Measurements from ENCODE around the gene IL37. TPM values are rescaled to one million over a fixed set of nuclear protein-coding genes. Genes with fewer than 3 reads are reported as not detected.
"Not testable (repeated sequence)": the region's sequence is repeated elsewhere in the genome, so short reads cannot be mapped to it uniquely, and the experiment has no call there.

The IL37 gene
- total RNA-seq, 1 experiment from 2014 or later: 1.0 TPM

GRCh38 chr2:112907001-112907949, 3.7 kb upstream of the IL37 start:
- no peak overlapping the region for H3K4me3 ChIP-seq
- no peak for DNase-seq
- H3K27ac ChIP-seq: no peak overlapping the region
- no TSS peak for BruUV-seq (replicated peaks)
- H3K9me3 ChIP-seq (ENCODE audit: insufficient read depth, low read depth): no peaks in the 10 kb centered on the region
- H3K4me1 ChIP-seq (replicated peaks; ENCODE audit: insufficient read depth): peaks cover 17% of the 10 kb centered on the region
- intact Hi-C loops (cut with micrococcal nuclease; ENCODE audit: unreplicated experiment): no loop called here
- ChIA-PET POLR2A (ENCODE audit: unreplicated experiment) (no interaction called here), CTCF (no interaction called here)
- no peaks in the 10 kb centered on the region for H3K27me3 ChIP-seq (ENCODE audit: insufficient read depth, low read depth)
- no peak overlapping the region for H3K4me2 ChIP-seq
- no peak overlapping the region for H2AFZ ChIP-seq
- no peaks in the 10 kb centered on the region for H3F3A ChIP-seq (ENCODE audit: insufficient read depth, low read depth)
- no peaks in the 10 kb centered on the region for H3K36me3 ChIP-seq (ENCODE audit: low read depth)
- no peaks in the 10 kb centered on the region for H3K79me2 ChIP-seq (ENCODE audit: low read depth)
- no peaks in the 10 kb centered on the region for H4K20me1 ChIP-seq (ENCODE audit: insufficient read depth)
- no peak for TF ChIP-seq CTCF (conservative IDR thresholded peaks at IDR 0.05)
- TF ChIP-seq EZH2 (IDR thresholded peaks at IDR 0.05; ENCODE audit: low read depth): no peak
- 0 out of 2 replicates have a peak, but pooled peaks cover 3% of the 10 kb centered on the region for H3K9me2 ChIP-seq (ENCODE audit: insufficient read depth)

GRCh38 chr2:112908559-112908958, 2.4 kb upstream of the IL37 start:
- H2AFZ ChIP-seq; H4K20me1 ChIP-seq (ENCODE audit: insufficient read depth); H3F3A ChIP-seq (ENCODE audit: insufficient read depth, low read depth); H3K27me3 ChIP-seq (ENCODE audit: insufficient read depth, low read depth); BruUV-seq (replicated peaks); H3K4me3 ChIP-seq; POLR2A ChIA-PET (ENCODE audit: unreplicated experiment); H3K27ac ChIP-seq; H3K4me2 ChIP-seq; H3K9me3 ChIP-seq (ENCODE audit: insufficient read depth, low read depth); CTCF ChIA-PET; H3K36me3 ChIP-seq (ENCODE audit: low read depth); H3K79me2 ChIP-seq (ENCODE audit: low read depth); DNase-seq; H3K9me2 ChIP-seq (ENCODE audit: insufficient read depth); intact Hi-C loops (cut with micrococcal nuclease; ENCODE audit: unreplicated experiment): not testable (repeated sequence)
- H3K4me1 ChIP-seq (replicated peaks; ENCODE audit: insufficient read depth): peaks cover 17% of the 10 kb centered on the region

- POLR2A ChIA-PET (ENCODE audit: unreplicated experiment): no interaction called here
- no peak overlapping the region for H3K4me3 ChIP-seq
- no peak overlapping the region for H3K4me2 ChIP-seq
- H3K9me3 ChIP-seq (ENCODE audit: insufficient read depth, low read depth): no peaks in the 10 kb centered on the region
- no TSS peak for BruUV-seq (replicated peaks)
- no peaks in the 10 kb centered on the region for H3K36me3 ChIP-seq (ENCODE audit: low read depth)
- H4K20me1 ChIP-seq (ENCODE audit: insufficient read depth): no peaks in the 10 kb centered on the region
- no peak for DNase-seq
- CTCF ChIA-PET: no interaction called here
- H3K27me3 ChIP-seq (ENCODE audit: insufficient read depth, low read depth): no peaks in the 10 kb centered on the region
- 0 out of 2 replicates have a peak, but pooled peaks cover 3% of the 10 kb centered on the region for H3K9me2 ChIP-seq (ENCODE audit: insufficient read depth)
- intact Hi-C loops (cut with micrococcal nuclease; ENCODE audit: unreplicated experiment): no loop called here
- no peaks in the 10 kb centered on the region for H3K79me2 ChIP-seq (ENCODE audit: low read depth)
- H3K4me1 ChIP-seq (replicated peaks; ENCODE audit: insufficient read depth): peaks cover 17% of the 10 kb centered on the region
- H3F3A ChIP-seq (ENCODE audit: insufficient read depth, low read depth): no peaks in the 10 kb centered on the region
- no peak overlapping the region for H2AFZ ChIP-seq
- no peak overlapping the region for H3K27ac ChIP-seq
- TF ChIP-seq EZH2 (IDR thresholded peaks at IDR 0.05; ENCODE audit: low read depth): no peak
- no peak for TF ChIP-seq CTCF (conservative IDR thresholded peaks at IDR 0.05)
Measured at GRCh38 chr2:112910219-112910618, 746 bp upstream of the IL37 start.
